ENCODE results near the gene HOXB3.

- TF ChIP-seq CTCF (conservative IDR thresholded peaks at IDR 0.05; ENCODE audit: low read depth, low read length) (no peak), EZH2phosphoT487 (IDR thresholded peaks at IDR 0.05; ENCODE audit: borderline replicate concordance, low read length) (no peak)
These were observed 19.6 kb downstream of the HOXB3 start for GRCh38 chr17:48570325-48571023.
